ENCODE results near the gene ZNF558. TPM values are rescaled to one million over a fixed set of nuclear protein-coding genes. Genes with fewer than 3 reads are reported as not detected.

The ZNF558 gene
- total RNA-seq, 1 experiment from 2014 or later, result 28.7 TPM

- no peaks in the 10 kb centered on the region for H3K79me2 ChIP-seq (ENCODE audit: low read depth)
- no peaks in the 10 kb centered on the region for H3K4me1 ChIP-seq (replicated peaks; ENCODE audit: insufficient read depth)
- DNase-seq, result no peak
- CTCF ChIA-PET, result no interaction called here
- no peaks in the 10 kb centered on the region for H3K9me3 ChIP-seq (ENCODE audit: insufficient read depth, low read depth)
- H3K4me3 ChIP-seq, result no peak overlapping the region
- H3K9me2 ChIP-seq (ENCODE audit: insufficient read depth), result no peaks in the 10 kb centered on the region
- intact Hi-C loops (cut with micrococcal nuclease; ENCODE audit: unreplicated experiment), result no loop called here
- no TSS peak for BruUV-seq (replicated peaks)
- no peak overlapping the region for H3K4me2 ChIP-seq
- TF ChIP-seq EZH2 (IDR thresholded peaks at IDR 0.05; ENCODE audit: low read depth) (no peak), CTCF (conservative IDR thresholded peaks at IDR 0.05) (no peak)
- no peak overlapping the region for H2AFZ ChIP-seq
- H3K36me3 ChIP-seq (ENCODE audit: low read depth), result 0 out of 2 replicates have a peak, but pooled peaks cover 4% of the 10 kb centered on the region
- H3K27me3 ChIP-seq (ENCODE audit: insufficient read depth, low read depth), result no peaks in the 10 kb centered on the region
- no peak overlapping the region for H3K27ac ChIP-seq
- H3F3A ChIP-seq (ENCODE audit: insufficient read depth, low read depth), result no peaks in the 10 kb centered on the region
- no peaks in the 10 kb centered on the region for H4K20me1 ChIP-seq (ENCODE audit: insufficient read depth)
- POLR2A ChIA-PET (ENCODE audit: unreplicated experiment), result no interaction called here
These were observed 46.0 kb upstream of the ZNF558 start for GRCh38 chr19:8877854-8878705.

- Histone ChIP-seq H3K36me3 (ENCODE audit: low read depth) (no peaks in the 10 kb centered on the region), H3F3A (ENCODE audit: insufficient read depth, low read depth) (no peaks in the 10 kb centered on the region; the same call in 1 of the 2 replicates), H3K79me2 (ENCODE audit: low read depth) (no peaks in the 10 kb centered on the region), H3K4me2 (no peak overlapping the region), H3K27me3 (ENCODE audit: insufficient read depth, low read depth) (no peaks in the 10 kb centered on the region), H2AFZ (no peak overlapping the region), H3K4me1 (replicated peaks; ENCODE audit: insufficient read depth) (no peaks in the 10 kb centered on the region), H3K4me3 (no peak overlapping the region), H3K9me2 (ENCODE audit: insufficient read depth) (no peaks in the 10 kb centered on the region), H3K27ac (no peak overlapping the region), H3K9me3 (ENCODE audit: insufficient read depth, low read depth) (no peaks in the 10 kb centered on the region), H4K20me1 (ENCODE audit: insufficient read depth) (no peaks in the 10 kb centered on the region)
- ChIA-PET CTCF (no interaction called here), POLR2A (ENCODE audit: unreplicated experiment) (no interaction called here)
- no peak for TF ChIP-seq EZH2 (IDR thresholded peaks at IDR 0.05; ENCODE audit: low read depth)
- no peak for TF ChIP-seq CTCF (conservative IDR thresholded peaks at IDR 0.05)
- BruUV-seq (replicated peaks), result no TSS peak
- no peak for DNase-seq
- intact Hi-C loops (cut with micrococcal nuclease; ENCODE audit: unreplicated experiment), result no loop called here
These were observed 34.2 kb upstream of the ZNF558 start for GRCh38 chr19:8866344-8866743.

GRCh38 chr19:8858260-8858659 lies 26.2 kb upstream of the ZNF558 start:
- CTCF ChIA-PET, result no interaction called here
- no TSS peak for BruUV-seq (replicated peaks)

More at GRCh38 chr19:8858260-8858659, 26.2 kb upstream of the ZNF558 start:
- Histone ChIP-seq H3K36me3 (ENCODE audit: low read depth) (peaks cover 8% of the 10 kb centered on the region; the same call in 1 of the 2 replicates), H3K79me2 (ENCODE audit: low read depth) (no peaks in the 10 kb centered on the region), H3K4me3 (no peak overlapping the region), H3K4me2 (no peak overlapping the region), H3K4me1 (replicated peaks; ENCODE audit: insufficient read depth) (no peaks in the 10 kb centered on the region), H3F3A (ENCODE audit: insufficient read depth, low read depth) (no peaks in the 10 kb centered on the region; the same call in 1 of the 2 replicates), H2AFZ (no peak overlapping the region), H4K20me1 (ENCODE audit: insufficient read depth) (no peaks in the 10 kb centered on the region), H3K27ac (no peak overlapping the region), H3K9me2 (ENCODE audit: insufficient read depth) (no peaks in the 10 kb centered on the region), H3K9me3 (ENCODE audit: insufficient read depth, low read depth) (no peaks in the 10 kb centered on the region), H3K27me3 (ENCODE audit: insufficient read depth, low read depth) (no peaks in the 10 kb centered on the region)
- no peak for TF ChIP-seq CTCF (conservative IDR thresholded peaks at IDR 0.05)
- no peak for TF ChIP-seq EZH2 (IDR thresholded peaks at IDR 0.05; ENCODE audit: low read depth)
- DNase-seq, result no peak
- POLR2A ChIA-PET (ENCODE audit: unreplicated experiment), result no interaction called here
- intact Hi-C loops (cut with micrococcal nuclease; ENCODE audit: unreplicated experiment), result no loop called here

Data from PC-9 (cell line).